Glomerular endothelial cell (primary cell): ENCODE data around the gene ADAMTSL2. TPM values are rescaled to one million over a fixed set of nuclear protein-coding genes. Genes with fewer than 3 reads are reported as not detected.

Source experiments
- DNase-seq: peaks from one replicate; pipeline ENCODE4 v3.0.0-alpha.2; 2011; ENCODE audit warnings: low read depth, low spot score; ENCODE audit errors: extremely low read depth
- total RNA-seq: library from RNA; depleted of rRNA; stranded (reverse); fragments of >200 nt; gene quantifications from 2 replicates; pipeline ENCODE4 v1.2.3, GENCODE V29; 2015

Gene ADAMTSL2
- total RNA-seq, 1 donor from 2014 or later, result not detected

- DNase-seq, result no peak
These were observed 18.1 kb upstream of the ADAMTSL2 start for GRCh38 chr9:133516256-133516960.

GRCh38 chr9:133516961-133517350 lies 17.5 kb upstream of the ADAMTSL2 start:
- DNase-seq, result no peak

- no peak for DNase-seq
These were observed 16.8 kb upstream of the ADAMTSL2 start for GRCh38 chr9:133517711-133518110.

- no peak for DNase-seq
These were observed 16.3 kb upstream of the ADAMTSL2 start for GRCh38 chr9:133518200-133518599.

- DNase-seq, result no peak
These were observed 15.6 kb upstream of the ADAMTSL2 start for GRCh38 chr9:133518706-133519449.

GRCh38 chr9:133519693-133520092 lies 14.8 kb upstream of the ADAMTSL2 start:
- DNase-seq, result no peak

GRCh38 chr9:133520121-133520835 lies 14.2 kb upstream of the ADAMTSL2 start:
- no peak for DNase-seq

GRCh38 chr9:133521122-133522072 lies 13.1 kb upstream of the ADAMTSL2 start:
- no peak for DNase-seq

GRCh38 chr9:133522073-133522910 lies 12.2 kb upstream of the ADAMTSL2 start:
- no peak for DNase-seq

GRCh38 chr9:133523106-133523505 lies 11.4 kb upstream of the ADAMTSL2 start:
- no peak for DNase-seq

GRCh38 chr9:133524146-133524545 lies 10.4 kb upstream of the ADAMTSL2 start:
- no peak for DNase-seq

GRCh38 chr9:133524679-133525228 lies 9.8 kb upstream of the ADAMTSL2 start, which contains the start of gene MYMK:
Gene MYMK, minus strand, starts transcription at chr9:133524959. Its CDS starts 115 bp downstream, at chr9:133524844.
- DNase-seq, result no peak

GRCh38 chr9:133525677-133526076 lies 8.8 kb upstream of the ADAMTSL2 start:
- no peak for DNase-seq

- DNase-seq, result no peak
These were observed 7.7 kb upstream of the ADAMTSL2 start for GRCh38 chr9:133526721-133527321.

- DNase-seq, result no peak
These were observed 7.0 kb upstream of the ADAMTSL2 start for GRCh38 chr9:133527444-133527920.

- no peak for DNase-seq
These were observed 6.3 kb upstream of the ADAMTSL2 start for GRCh38 chr9:133528001-133528875.

- no peak for DNase-seq
These were observed 5.6 kb upstream of the ADAMTSL2 start for GRCh38 chr9:133528876-133529241.

GRCh38 chr9:133529457-133529856 lies 5.0 kb upstream of the ADAMTSL2 start:
- no peak for DNase-seq
